ENCODE data around the gene GABRG3.
"Not testable (repeated sequence)": the region's sequence is repeated elsewhere in the genome, so short reads cannot be mapped to it uniquely, and the experiment has no call there.

The GABRG3 gene

DNA sequence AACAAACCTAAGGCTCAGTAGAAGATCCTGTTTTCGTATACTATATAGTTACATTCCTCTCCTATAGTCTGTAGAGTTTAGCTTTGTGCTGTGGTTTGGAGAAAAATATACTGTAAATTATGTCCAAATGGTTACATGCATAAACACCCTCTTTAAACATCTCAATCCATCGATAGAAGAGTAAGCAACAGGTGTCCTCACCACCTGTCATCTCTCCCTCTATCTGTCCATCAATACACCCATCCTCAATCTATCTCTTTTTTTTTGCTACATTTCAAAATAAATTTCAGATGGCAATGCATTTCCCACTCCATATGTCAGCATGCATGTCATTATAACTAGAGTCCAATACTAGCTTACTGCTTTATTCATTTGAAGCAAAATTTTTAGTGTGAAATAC lies 21.0 kb upstream of the GABRG3 start:
- H3K36me3 ChIP-seq (ENCODE audit: control insufficient read depth, insufficient read depth, low read length), result no peaks in the 10 kb centered on the region
- no peaks in the 10 kb centered on the region for H3K9me3 ChIP-seq (ENCODE audit: control insufficient read depth, insufficient read depth, low read length)
- no peak overlapping the region for H3K9ac ChIP-seq (ENCODE audit: low read depth, low read length)
- no peaks in the 10 kb centered on the region for H3K27me3 ChIP-seq (ENCODE audit: control insufficient read depth, insufficient read depth, low read length)
- no peak overlapping the region for H3K4me3 ChIP-seq (ENCODE audit: low read depth, low read length)
- no peaks in the 10 kb centered on the region for H3K4me1 ChIP-seq (ENCODE audit: control insufficient read depth, insufficient read depth, low read length)

GRCh38 chr15:26954403-26954802 lies 16.6 kb upstream of the GABRG3 start:
- no peaks in the 10 kb centered on the region for H3K27me3 ChIP-seq (ENCODE audit: control insufficient read depth, insufficient read depth, low read length)
- no peaks in the 10 kb centered on the region for H3K4me1 ChIP-seq (ENCODE audit: control insufficient read depth, insufficient read depth, low read length)
- no peaks in the 10 kb centered on the region for H3K36me3 ChIP-seq (ENCODE audit: control insufficient read depth, insufficient read depth, low read length)
- H3K4me3 ChIP-seq (ENCODE audit: low read depth, low read length), result no peak overlapping the region
- no peaks in the 10 kb centered on the region for H3K9me3 ChIP-seq (ENCODE audit: control insufficient read depth, insufficient read depth, low read length)
- H3K9ac ChIP-seq (ENCODE audit: low read depth, low read length), result no peak overlapping the region

- H3K4me3 ChIP-seq (ENCODE audit: low read depth, low read length), result peak overlapping the region; percentile 69
- peak overlapping the region; percentile 71 for H3K9ac ChIP-seq (ENCODE audit: low read depth, low read length)
- no peaks in the 10 kb centered on the region for H3K4me1 ChIP-seq (ENCODE audit: control insufficient read depth, insufficient read depth, low read length)
- no peaks in the 10 kb centered on the region for H3K9me3 ChIP-seq (ENCODE audit: control insufficient read depth, insufficient read depth, low read length)
- H3K27me3 ChIP-seq (ENCODE audit: control insufficient read depth, insufficient read depth, low read length), result peaks cover 69% of the 10 kb centered on the region
- H3K36me3 ChIP-seq (ENCODE audit: control insufficient read depth, insufficient read depth, low read length), result no peaks in the 10 kb centered on the region
Observed at GRCh38 chr15:26967719-26968269, 3.2 kb upstream of the GABRG3 start.

- no peaks in the 10 kb centered on the region for H3K36me3 ChIP-seq (ENCODE audit: control insufficient read depth, insufficient read depth, low read length)
- H3K4me1 ChIP-seq (ENCODE audit: control insufficient read depth, insufficient read depth, low read length), result no peaks in the 10 kb centered on the region
- H3K9ac ChIP-seq (ENCODE audit: low read depth, low read length), result no peak overlapping the region
- H3K9me3 ChIP-seq (ENCODE audit: control insufficient read depth, insufficient read depth, low read length), result no peaks in the 10 kb centered on the region
- H3K27me3 ChIP-seq (ENCODE audit: control insufficient read depth, insufficient read depth, low read length), result peaks cover 79% of the 10 kb centered on the region
- no peak overlapping the region for H3K4me3 ChIP-seq (ENCODE audit: low read depth, low read length)
Observed at GRCh38 chr15:26968806-26969205, 2.2 kb upstream of the GABRG3 start.

DNA sequence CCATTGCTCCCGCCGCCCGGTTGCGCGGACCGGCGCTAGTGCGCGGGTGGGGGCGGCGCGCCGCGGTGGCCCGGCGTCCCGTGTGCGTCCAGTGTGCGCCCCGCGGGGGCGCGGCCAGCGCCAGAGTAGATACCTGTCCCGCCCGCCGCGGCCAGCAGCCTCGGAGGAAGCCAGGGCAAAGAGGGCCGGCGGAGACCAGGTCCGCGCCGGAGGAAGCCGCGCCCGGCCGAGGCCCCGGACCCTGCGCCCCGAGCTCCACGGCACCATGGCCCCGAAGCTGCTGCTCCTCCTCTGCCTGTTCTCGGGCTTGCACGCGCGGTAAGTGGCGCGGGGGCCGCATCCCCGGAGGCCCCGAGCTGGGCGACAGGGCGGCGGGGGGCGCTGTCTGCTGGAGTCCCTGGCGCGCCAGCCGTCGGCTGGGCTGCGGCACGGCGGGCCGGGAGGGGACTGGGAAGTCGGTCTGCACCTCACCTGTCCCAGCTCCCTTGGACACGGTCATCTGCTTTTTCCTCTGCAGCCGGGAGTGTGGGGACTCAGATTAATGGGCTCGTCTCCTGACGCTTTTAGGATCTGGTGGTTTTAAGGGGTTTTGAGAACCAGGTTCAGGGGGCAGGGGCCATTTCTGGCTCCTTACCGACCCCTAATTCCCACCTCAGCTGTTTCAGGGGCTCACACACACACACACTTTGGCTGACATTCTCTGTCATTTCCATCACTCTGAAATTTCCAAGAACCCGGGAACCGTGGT lies 464 bp downstream of the GABRG3 start:
- H3K36me3 ChIP-seq (ENCODE audit: control insufficient read depth, insufficient read depth, low read length), result no peaks in the 10 kb centered on the region
- no peak overlapping the region for H3K9ac ChIP-seq (ENCODE audit: low read depth, low read length)
- no peaks in the 10 kb centered on the region for H3K4me1 ChIP-seq (ENCODE audit: control insufficient read depth, insufficient read depth, low read length)
- H3K27me3 ChIP-seq (ENCODE audit: control insufficient read depth, insufficient read depth, low read length), result peaks cover 62% of the 10 kb centered on the region
- H3K4me3 ChIP-seq (ENCODE audit: low read depth, low read length), result peak overlapping the region; percentile 58
- no peaks in the 10 kb centered on the region for H3K9me3 ChIP-seq (ENCODE audit: control insufficient read depth, insufficient read depth, low read length)

DNA sequence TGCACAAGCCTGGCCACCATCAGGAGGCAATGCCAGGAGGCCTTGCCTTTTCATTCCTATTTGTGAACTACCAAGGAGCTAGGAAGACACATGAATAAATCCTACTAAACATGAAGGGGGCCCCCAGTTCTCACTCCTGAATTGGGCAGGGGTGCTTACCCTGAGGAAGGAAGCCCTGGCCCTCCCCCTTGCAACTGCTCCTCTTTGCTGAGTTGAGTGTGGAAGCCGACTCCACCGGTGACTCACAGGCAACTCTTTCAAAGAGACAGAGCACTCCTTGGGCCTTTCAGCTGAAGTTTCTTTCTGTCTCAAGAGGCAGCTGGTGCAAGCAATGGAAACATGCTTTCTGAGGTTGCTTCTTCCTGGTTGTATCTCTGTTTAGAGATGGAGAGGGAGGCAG lies 1.7 kb downstream of the GABRG3 start:
- H3K36me3 ChIP-seq (ENCODE audit: control insufficient read depth, insufficient read depth, low read length), result no peaks in the 10 kb centered on the region
- peaks cover 50% of the 10 kb centered on the region for H3K27me3 ChIP-seq (ENCODE audit: control insufficient read depth, insufficient read depth, low read length)
- H3K4me1 ChIP-seq (ENCODE audit: control insufficient read depth, insufficient read depth, low read length), result no peaks in the 10 kb centered on the region
- no peak overlapping the region for H3K4me3 ChIP-seq (ENCODE audit: low read depth, low read length)
- no peaks in the 10 kb centered on the region for H3K9me3 ChIP-seq (ENCODE audit: control insufficient read depth, insufficient read depth, low read length)
- H3K9ac ChIP-seq (ENCODE audit: low read depth, low read length), result no peak overlapping the region

GRCh38 chr15:26974120-26974780 lies 3.3 kb downstream of the GABRG3 start:
- Histone ChIP-seq H3K9ac (ENCODE audit: low read depth, low read length) (no peak overlapping the region), H3K36me3 (ENCODE audit: control insufficient read depth, insufficient read depth, low read length) (no peaks in the 10 kb centered on the region), H3K4me3 (ENCODE audit: low read depth, low read length) (no peak overlapping the region), H3K27me3 (ENCODE audit: control insufficient read depth, insufficient read depth, low read length) (peaks cover 41% of the 10 kb centered on the region), H3K4me1 (ENCODE audit: control insufficient read depth, insufficient read depth, low read length) (no peaks in the 10 kb centered on the region), H3K9me3 (ENCODE audit: control insufficient read depth, insufficient read depth, low read length) (no peaks in the 10 kb centered on the region)

- no peaks in the 10 kb centered on the region for H3K36me3 ChIP-seq (ENCODE audit: control insufficient read depth, insufficient read depth, low read length)
- H3K9ac ChIP-seq (ENCODE audit: low read depth, low read length), result no peak overlapping the region
- no peaks in the 10 kb centered on the region for H3K27me3 ChIP-seq (ENCODE audit: control insufficient read depth, insufficient read depth, low read length)
- no peak overlapping the region for H3K4me3 ChIP-seq (ENCODE audit: low read depth, low read length)
- no peaks in the 10 kb centered on the region for H3K4me1 ChIP-seq (ENCODE audit: control insufficient read depth, insufficient read depth, low read length)
- no peaks in the 10 kb centered on the region for H3K9me3 ChIP-seq (ENCODE audit: control insufficient read depth, insufficient read depth, low read length)
Observed at GRCh38 chr15:26981492-26981891, 10.5 kb downstream of the GABRG3 start.

- Histone ChIP-seq H3K36me3 (ENCODE audit: control insufficient read depth, insufficient read depth, low read length) (no peaks in the 10 kb centered on the region), H3K4me1 (ENCODE audit: control insufficient read depth, insufficient read depth, low read length) (no peaks in the 10 kb centered on the region), H3K4me3 (ENCODE audit: low read depth, low read length) (no peak overlapping the region), H3K27me3 (ENCODE audit: control insufficient read depth, insufficient read depth, low read length) (no peaks in the 10 kb centered on the region), H3K9me3 (ENCODE audit: control insufficient read depth, insufficient read depth, low read length) (no peaks in the 10 kb centered on the region), H3K9ac (ENCODE audit: low read depth, low read length) (no peak overlapping the region)
Observed at GRCh38 chr15:26983822-26984221, 12.8 kb downstream of the GABRG3 start.

- no peak overlapping the region for H3K4me3 ChIP-seq (ENCODE audit: low read depth, low read length)
- no peaks in the 10 kb centered on the region for H3K27me3 ChIP-seq (ENCODE audit: control insufficient read depth, insufficient read depth, low read length)
- no peaks in the 10 kb centered on the region for H3K4me1 ChIP-seq (ENCODE audit: control insufficient read depth, insufficient read depth, low read length)
- H3K9me3 ChIP-seq (ENCODE audit: control insufficient read depth, insufficient read depth, low read length), result no peaks in the 10 kb centered on the region
- no peaks in the 10 kb centered on the region for H3K36me3 ChIP-seq (ENCODE audit: control insufficient read depth, insufficient read depth, low read length)
- H3K9ac ChIP-seq (ENCODE audit: low read depth, low read length), result no peak overlapping the region
Observed at GRCh38 chr15:26985050-26985449, 14.1 kb downstream of the GABRG3 start.

DNA sequence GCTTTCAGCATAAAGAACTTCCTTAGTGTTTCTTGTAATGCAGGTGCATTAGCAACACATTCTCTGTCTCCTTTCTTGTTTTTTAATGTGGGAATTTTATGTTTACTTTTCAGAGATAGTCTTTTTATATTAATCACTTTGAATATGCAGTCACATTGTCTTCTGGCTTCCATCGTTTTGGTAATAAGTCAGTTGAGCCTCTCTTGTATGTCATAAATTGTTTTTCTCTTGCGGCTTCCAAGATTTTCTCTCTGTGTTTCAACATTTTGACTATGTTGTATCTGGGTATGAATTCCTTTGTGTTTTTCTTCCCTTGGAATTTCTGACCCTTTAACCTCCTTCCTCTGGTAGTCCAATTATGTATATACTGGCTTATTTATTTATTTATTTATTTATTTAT lies 25.3 kb downstream of the GABRG3 start:
- Histone ChIP-seq H3K4me3 (ENCODE audit: low read depth, low read length) (no peak overlapping the region), H3K9me3 (ENCODE audit: control insufficient read depth, insufficient read depth, low read length) (no peaks in the 10 kb centered on the region), H3K36me3 (ENCODE audit: control insufficient read depth, insufficient read depth, low read length) (no peaks in the 10 kb centered on the region), H3K4me1 (ENCODE audit: control insufficient read depth, insufficient read depth, low read length) (no peaks in the 10 kb centered on the region), H3K27me3 (ENCODE audit: control insufficient read depth, insufficient read depth, low read length) (no peaks in the 10 kb centered on the region), H3K9ac (ENCODE audit: low read depth, low read length) (no peak overlapping the region)

- not testable (repeated sequence) for H3K36me3 ChIP-seq (ENCODE audit: control insufficient read depth, insufficient read depth, low read length); H3K27me3 ChIP-seq (ENCODE audit: control insufficient read depth, insufficient read depth, low read length); H3K4me3 ChIP-seq (ENCODE audit: low read depth, low read length); H3K4me1 ChIP-seq (ENCODE audit: control insufficient read depth, insufficient read depth, low read length); H3K9me3 ChIP-seq (ENCODE audit: control insufficient read depth, insufficient read depth, low read length); H3K9ac ChIP-seq (ENCODE audit: low read depth, low read length)
Observed at GRCh38 chr15:27003003-27003402, 32.0 kb downstream of the GABRG3 start.
